Mesothelial cell of epicardium (in vitro differentiated cells): ENCODE results near the gene NRSN2. TPM values are rescaled to one million over a fixed set of nuclear protein-coding genes. Genes with fewer than 3 reads are reported as not detected.
"Not testable (repeated sequence)": the region's sequence is repeated elsewhere in the genome, so short reads cannot be mapped to it uniquely, and the experiment has no call there.

Experiments
- DNase-seq, 2 experiments: peaks; one replicate each; pipeline ENCODE4 v3.0.0; 2021; ENCODE audit warnings: low spot score in 2 of 2; ENCODE audit not compliant: unreplicated experiment in 2 of 2
- H3K27ac Mint-ChIP-seq: 2 replicates; pipeline ENCODE4 v1.8.0; 2021; ENCODE audit warnings: mixed read lengths
- H3K27me3 Mint-ChIP-seq: 2 replicates; pipeline ENCODE4 v1.8.0; 2021; ENCODE audit warnings: low read depth, mixed read lengths
- H3K36me3 Mint-ChIP-seq: 2 replicates; pipeline ENCODE4 v1.8.0; 2021; ENCODE audit warnings: mixed read lengths
- H3K4me1 Mint-ChIP-seq: 2 replicates; pipeline ENCODE4 v1.8.0; 2021; ENCODE audit warnings: mixed read lengths
- H3K4me3 Mint-ChIP-seq: 2 replicates; pipeline ENCODE4 v1.8.0; 2021; ENCODE audit warnings: mild to moderate bottlenecking, moderate library complexity, mixed read lengths
- H3K9me3 Mint-ChIP-seq: 2 replicates; pipeline ENCODE4 v1.8.0; 2021; ENCODE audit warnings: mixed read lengths
- total RNA-seq: library from RNA; stranded (reverse); gene quantifications from 3 replicates; pipeline ENCODE4 v1.2.1, GENCODE V29; 2021
- TF ChIP-seq, protein P1 (sequence below): fragments of 200-600 bp; sonication (generic); IDR thresholded peaks from one replicate; pipeline ENCODE4 v1.5.0; 2021; ENCODE audit warnings: antibody characterized with exemption; ENCODE audit not compliant: unreplicated experiment

NRSN2 gene
- total RNA-seq, 1 donor from 2014 or later = 46.2 TPM

DNA sequence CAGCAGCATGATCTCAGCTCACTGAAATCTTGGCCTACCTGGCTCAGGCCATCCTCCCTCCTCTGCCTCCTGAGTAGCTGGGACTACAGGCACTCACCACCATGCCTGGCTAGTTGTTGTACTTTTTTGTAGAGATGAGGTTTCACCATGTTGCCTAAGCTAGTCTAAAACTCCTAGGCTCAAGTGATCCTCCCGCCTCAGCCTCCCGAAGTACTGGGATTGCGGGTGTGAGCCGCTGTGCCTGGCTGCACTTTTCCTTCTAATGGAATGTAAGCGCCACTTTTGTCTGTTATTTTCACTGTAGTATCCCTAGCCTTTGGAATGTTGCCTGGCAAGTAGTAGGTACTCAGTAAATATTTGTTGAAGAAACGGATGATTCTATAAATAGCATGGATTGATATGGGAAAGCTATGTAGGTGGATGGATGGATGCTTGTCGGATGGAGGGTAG, 23.3 kb downstream of the NRSN2 start:
- Mint-ChIP-seq H3K4me3 (no peak overlapping the region), H3K9me3 (no peaks in the 10 kb centered on the region), H3K36me3 (no peaks in the 10 kb centered on the region), H3K4me1 (peaks cover 46% of the 10 kb centered on the region), H3K27me3 (no peaks in the 10 kb centered on the region), H3K27ac (peak overlapping the region; percentile 43)
- DNase-seq = no peak
- TF ChIP-seq, protein P1, sequence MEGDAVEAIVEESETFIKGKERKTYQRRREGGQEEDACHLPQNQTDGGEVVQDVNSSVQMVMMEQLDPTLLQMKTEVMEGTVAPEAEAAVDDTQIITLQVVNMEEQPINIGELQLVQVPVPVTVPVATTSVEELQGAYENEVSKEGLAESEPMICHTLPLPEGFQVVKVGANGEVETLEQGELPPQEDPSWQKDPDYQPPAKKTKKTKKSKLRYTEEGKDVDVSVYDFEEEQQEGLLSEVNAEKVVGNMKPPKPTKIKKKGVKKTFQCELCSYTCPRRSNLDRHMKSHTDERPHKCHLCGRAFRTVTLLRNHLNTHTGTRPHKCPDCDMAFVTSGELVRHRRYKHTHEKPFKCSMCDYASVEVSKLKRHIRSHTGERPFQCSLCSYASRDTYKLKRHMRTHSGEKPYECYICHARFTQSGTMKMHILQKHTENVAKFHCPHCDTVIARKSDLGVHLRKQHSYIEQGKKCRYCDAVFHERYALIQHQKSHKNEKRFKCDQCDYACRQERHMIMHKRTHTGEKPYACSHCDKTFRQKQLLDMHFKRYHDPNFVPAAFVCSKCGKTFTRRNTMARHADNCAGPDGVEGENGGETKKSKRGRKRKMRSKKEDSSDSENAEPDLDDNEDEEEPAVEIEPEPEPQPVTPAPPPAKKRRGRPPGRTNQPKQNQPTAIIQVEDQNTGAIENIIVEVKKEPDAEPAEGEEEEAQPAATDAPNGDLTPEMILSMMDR = no peak

DNA sequence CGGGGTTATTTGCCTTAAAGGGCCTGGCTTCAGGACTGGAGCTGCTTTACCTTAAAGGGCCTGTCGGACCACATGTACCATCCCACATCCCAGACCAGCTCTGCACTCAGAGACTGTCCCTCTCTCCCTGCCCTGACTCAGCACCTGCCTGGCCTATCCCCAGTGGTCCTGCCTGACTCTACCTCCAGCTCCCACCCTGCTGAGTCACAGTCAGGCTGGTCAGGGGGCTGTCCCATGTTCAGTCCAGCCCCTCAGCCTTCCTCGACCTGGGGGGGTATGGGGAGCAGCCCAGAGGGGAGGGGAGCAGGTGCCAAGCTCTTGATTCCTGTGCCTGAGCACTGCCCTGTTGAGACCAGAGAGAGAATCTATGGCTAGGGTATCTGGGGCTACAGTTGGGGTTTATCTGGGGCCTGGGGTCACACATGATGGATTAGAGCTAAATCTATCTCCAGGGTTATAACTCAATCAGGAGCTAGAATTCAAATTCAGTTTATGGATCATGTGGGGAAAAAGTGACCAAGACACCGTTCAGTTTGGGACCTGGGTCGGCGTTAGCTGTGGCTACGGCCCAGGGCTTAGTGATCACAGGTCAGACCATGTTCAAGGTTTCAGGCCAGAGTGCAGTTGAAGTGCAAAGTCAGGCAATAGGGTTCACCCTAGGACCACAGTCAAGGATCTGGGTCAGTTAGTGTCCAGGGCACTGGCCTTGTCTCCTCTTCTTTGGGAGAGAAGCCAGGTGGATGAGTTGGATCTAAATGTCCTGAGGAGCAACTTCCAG, 24.3 kb downstream of the NRSN2 start:
- Mint-ChIP-seq H3K4me3 (no peak overlapping the region), H3K27ac (peak overlapping the region; percentile 72), H3K9me3 (no peaks in the 10 kb centered on the region), H3K27me3 (no peaks in the 10 kb centered on the region), H3K4me1 (peaks cover 37% of the 10 kb centered on the region), H3K36me3 (no peaks in the 10 kb centered on the region)
- TF ChIP-seq, protein P1 = no peak
- DNase-seq = no peak

DNA sequence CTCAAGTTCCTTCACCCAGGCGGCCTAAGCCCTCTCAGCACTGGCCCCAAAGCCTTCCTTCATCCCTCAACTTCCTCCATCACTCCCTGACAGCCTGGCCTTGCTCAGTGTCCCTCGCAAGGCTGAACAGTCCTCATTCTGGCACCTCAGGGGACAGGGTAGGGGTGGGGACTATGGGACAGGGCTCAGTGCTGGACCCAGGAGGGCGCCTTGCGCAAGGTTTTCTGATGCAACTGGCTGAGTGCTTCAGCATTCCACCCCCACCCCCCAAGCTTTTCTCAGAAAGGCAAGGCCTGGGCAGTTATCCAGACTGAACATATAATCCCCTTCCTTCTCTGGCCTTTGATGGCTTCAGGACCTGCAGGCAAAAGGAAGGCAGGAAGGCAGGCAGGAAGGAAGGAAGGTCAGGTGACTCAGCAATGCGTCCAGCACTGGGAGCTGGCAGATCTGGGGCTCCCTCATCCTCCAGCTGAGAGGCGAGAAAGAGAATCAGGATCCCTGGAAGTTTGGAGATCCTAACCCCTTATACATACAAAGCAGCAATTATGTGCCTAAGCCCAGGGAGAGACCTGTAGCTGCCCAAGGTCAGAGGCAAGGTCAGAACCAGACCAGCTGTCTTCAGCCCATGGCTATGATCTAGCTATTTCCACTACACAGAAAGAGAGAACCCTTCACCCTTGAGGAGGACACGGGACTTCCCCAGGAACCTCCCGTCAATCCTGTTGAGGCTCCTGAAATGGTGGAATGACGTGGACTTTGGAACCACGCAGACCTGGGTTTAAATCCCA, 25.0 kb downstream of the NRSN2 start:
- H3K9me3 Mint-ChIP-seq = no peaks in the 10 kb centered on the region
- no peaks in the 10 kb centered on the region for H3K27me3 Mint-ChIP-seq
- peaks cover 33% of the 10 kb centered on the region for H3K4me1 Mint-ChIP-seq
- no peak overlapping the region for H3K4me3 Mint-ChIP-seq
- no peak for DNase-seq
- peak overlapping the region; percentile 72 for H3K27ac Mint-ChIP-seq
- H3K36me3 Mint-ChIP-seq = no peaks in the 10 kb centered on the region
- TF ChIP-seq, protein P1 = no peak

DNA sequence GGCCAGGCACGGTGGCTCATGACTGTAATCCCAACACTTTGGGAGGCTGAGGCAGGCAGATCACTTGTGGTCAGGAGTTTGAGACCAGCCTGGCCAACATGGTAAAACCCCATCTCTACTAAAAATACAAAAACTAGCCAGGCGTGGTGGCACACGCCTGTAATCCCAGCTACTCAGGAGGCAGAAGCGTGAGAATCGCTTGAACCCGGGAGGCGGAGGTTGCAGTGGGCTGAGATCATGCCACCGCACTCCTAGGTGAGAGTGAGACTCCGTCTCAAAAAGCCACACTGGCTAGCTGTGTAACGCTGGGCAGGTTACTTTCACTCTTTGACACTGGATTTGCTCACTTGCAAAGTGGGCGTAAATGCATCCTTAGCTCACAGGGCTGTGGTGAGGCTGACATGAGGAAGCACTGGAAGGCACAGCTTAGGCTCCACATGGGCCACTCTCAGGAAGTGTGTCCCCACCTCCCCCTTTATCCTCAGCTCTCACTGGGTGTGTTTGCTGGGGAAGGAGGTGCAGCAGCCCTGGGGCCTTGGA, 25.7 kb downstream of the NRSN2 start:
- not testable (repeated sequence) for H3K4me3 Mint-ChIP-seq, H3K27ac Mint-ChIP-seq, H3K36me3 Mint-ChIP-seq, H3K9me3 Mint-ChIP-seq, DNase-seq, H3K27me3 Mint-ChIP-seq
- peaks cover 27% of the 10 kb centered on the region for H3K4me1 Mint-ChIP-seq

DNA sequence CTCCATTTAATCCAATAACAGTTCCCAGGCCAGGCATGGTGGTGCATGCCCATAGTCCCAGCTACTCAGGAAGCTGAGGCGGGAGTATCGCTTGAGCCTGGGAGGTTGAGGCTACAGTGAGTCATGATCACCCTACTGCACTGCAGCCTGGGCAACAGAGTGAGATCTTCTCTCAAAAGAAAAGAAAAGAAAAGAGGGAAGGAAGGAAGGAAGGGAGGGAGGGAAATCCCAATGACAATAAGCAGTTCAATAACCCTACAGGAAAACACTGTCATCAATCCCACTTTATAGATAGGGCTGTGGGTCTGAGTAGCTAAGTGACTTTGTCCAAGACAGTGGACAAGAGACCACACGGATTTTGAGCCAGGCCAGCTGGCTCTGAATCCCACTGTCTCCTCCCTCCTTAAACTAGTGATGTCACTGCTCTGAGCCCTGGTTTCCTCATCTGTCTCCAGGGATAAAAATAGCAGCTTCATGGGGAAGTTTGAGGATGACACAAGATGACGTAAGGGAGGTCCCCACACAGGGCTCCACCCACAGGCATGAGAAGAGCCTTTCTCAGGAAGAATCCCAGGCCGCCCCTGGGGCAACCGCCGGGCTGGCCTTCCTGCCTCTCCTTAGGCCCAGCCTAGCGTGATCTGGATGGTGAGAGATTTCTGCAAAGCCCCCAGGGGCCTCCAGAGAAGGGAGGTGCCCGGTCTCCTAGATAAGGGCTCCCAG, 26.4 kb downstream of the NRSN2 start:
- Mint-ChIP-seq H3K4me3 (no peak overlapping the region), H3K27ac (peak overlapping the region; percentile 22), H3K9me3 (no peaks in the 10 kb centered on the region)

More for the DNA sequence above, 26.4 kb downstream of the NRSN2 start:
- Mint-ChIP-seq H3K36me3 (no peaks in the 10 kb centered on the region), H3K4me1 (peaks cover 25% of the 10 kb centered on the region), H3K27me3 (no peaks in the 10 kb centered on the region)
- no peak for DNase-seq
- TF ChIP-seq, protein P1 = no peak
